ENCODE results near the gene TMEM18. TPM values are rescaled to one million over a fixed set of nuclear protein-coding genes. Genes with fewer than 3 reads are reported as not detected.
A peak's percentile ranks its signal among the peaks of the same experiment; 100 is the strongest.

The TMEM18 gene
- total and polyA plus RNA-seq, 2 of the 13 experiments (the other 11 are each of a cell fraction or from before 2014, with no cell fraction given) = 45.9 to 49.4 TPM

DNA sequence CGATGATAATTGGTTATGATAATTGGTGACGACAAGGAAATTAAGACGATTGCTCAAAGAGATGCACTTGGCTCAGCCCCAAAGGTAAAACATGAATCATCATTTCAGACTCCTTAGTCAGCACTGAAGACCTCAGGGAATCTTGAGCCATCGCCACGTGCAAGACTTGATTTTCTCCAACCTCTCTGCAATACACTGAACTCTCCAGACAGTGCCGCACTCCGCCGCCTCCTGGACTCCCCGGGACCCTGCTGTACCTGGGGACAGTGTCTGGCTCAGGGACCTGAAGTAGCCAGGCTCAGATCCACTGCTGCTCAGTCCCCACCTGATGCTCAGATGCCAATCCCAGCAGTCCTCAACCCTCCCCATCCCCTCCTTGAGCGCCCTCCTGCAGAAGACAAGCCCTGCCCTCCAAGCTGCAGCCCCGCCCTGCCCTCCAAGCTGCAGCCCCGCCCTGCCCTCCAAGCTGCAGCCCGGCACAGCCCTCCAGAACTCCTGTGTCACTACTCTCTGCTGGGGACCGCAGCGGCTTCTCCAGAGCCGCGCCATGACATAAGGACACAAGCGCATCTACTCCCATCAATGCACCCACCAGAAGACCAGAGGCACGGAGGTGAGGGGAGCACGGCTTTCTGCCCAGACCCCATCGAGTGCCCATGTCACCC, 1.1 kb downstream of the TMEM18 start (continued):
- TF ChIP-seq, protein P1, sequence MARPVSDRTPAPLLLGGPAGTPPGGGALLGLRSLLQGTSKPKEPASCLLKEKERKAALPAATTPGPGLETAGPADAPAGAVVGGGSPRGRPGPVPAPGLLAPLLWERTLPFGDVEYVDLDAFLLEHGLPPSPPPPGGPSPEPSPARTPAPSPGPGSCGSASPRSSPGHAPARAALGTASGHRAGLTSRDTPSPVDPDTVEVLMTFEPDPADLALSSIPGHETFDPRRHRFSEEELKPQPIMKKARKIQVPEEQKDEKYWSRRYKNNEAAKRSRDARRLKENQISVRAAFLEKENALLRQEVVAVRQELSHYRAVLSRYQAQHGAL (CRISPR knock-in tag; IDR thresholded peaks at IDR 0.05; ENCODE audit: not compliant biosample characterization) = no peak
- TF ChIP-seq ZNF547 (CRISPR knock-in tag; IDR thresholded peaks at IDR 0.05) (no peak), NCOA2 (CRISPR knock-in tag; IDR thresholded peaks at IDR 0.05) (0 out of 2 replicates have a peak, but pooled peaks have one; percentile 29), KDM3A (CRISPR knock-in tag; IDR thresholded peaks at IDR 0.05; ENCODE audit: low read depth) (no peak; the same call in 1 of the 2 replicates), SALL1 (CRISPR knock-in tag; IDR thresholded peaks at IDR 0.05) (no peak), ELK4 (CRISPR knock-in tag; IDR thresholded peaks at IDR 0.05; ENCODE audit: borderline replicate concordance) (no peak), MATR3 (CRISPR knock-in tag; IDR thresholded peaks at IDR 0.05) (no peak), ELF4 (CRISPR knock-in tag; IDR thresholded peaks at IDR 0.05; ENCODE audit: borderline replicate concordance) (0 out of 2 replicates have a peak, but pooled peaks have one; percentile 14), ZNF432 (CRISPR knock-in tag; IDR thresholded peaks at IDR 0.05; ENCODE audit: borderline replicate concordance) (no peak), HNF4A (CRISPR knock-in tag; IDR thresholded peaks at IDR 0.05) (no peak), PAX8 (CRISPR knock-in tag; IDR thresholded peaks at IDR 0.05; ENCODE audit: borderline replicate concordance) (no peak), LRRFIP1 (CRISPR knock-in tag; conservative IDR thresholded peaks at IDR 0.05) (no peak)
- TF ChIP-seq, protein P2, sequence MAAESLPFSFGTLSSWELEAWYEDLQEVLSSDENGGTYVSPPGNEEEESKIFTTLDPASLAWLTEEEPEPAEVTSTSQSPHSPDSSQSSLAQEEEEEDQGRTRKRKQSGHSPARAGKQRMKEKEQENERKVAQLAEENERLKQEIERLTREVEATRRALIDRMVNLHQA (CRISPR knock-in tag; IDR thresholded peaks at IDR 0.05) = no peak
- TF ChIP-seq, protein P3, sequence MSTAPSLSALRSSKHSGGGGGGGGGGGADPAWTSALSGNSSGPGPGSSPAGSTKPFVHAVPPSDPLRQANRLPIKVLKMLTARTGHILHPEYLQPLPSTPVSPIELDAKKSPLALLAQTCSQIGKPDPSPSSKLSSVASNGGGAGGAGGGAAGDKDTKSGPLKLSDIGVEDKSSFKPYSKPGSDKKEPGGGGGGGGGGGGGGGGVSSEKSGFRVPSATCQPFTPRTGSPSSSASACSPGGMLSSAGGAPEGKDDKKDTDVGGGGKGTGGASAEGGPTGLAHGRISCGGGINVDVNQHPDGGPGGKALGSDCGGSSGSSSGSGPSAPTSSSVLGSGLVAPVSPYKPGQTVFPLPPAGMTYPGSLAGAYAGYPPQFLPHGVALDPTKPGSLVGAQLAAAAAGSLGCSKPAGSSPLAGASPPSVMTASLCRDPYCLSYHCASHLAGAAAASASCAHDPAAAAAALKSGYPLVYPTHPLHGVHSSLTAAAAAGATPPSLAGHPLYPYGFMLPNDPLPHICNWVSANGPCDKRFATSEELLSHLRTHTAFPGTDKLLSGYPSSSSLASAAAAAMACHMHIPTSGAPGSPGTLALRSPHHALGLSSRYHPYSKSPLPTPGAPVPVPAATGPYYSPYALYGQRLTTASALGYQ (CRISPR knock-in tag; IDR thresholded peaks at IDR 0.05) = no peak
- TF ChIP-seq, protein P4, sequence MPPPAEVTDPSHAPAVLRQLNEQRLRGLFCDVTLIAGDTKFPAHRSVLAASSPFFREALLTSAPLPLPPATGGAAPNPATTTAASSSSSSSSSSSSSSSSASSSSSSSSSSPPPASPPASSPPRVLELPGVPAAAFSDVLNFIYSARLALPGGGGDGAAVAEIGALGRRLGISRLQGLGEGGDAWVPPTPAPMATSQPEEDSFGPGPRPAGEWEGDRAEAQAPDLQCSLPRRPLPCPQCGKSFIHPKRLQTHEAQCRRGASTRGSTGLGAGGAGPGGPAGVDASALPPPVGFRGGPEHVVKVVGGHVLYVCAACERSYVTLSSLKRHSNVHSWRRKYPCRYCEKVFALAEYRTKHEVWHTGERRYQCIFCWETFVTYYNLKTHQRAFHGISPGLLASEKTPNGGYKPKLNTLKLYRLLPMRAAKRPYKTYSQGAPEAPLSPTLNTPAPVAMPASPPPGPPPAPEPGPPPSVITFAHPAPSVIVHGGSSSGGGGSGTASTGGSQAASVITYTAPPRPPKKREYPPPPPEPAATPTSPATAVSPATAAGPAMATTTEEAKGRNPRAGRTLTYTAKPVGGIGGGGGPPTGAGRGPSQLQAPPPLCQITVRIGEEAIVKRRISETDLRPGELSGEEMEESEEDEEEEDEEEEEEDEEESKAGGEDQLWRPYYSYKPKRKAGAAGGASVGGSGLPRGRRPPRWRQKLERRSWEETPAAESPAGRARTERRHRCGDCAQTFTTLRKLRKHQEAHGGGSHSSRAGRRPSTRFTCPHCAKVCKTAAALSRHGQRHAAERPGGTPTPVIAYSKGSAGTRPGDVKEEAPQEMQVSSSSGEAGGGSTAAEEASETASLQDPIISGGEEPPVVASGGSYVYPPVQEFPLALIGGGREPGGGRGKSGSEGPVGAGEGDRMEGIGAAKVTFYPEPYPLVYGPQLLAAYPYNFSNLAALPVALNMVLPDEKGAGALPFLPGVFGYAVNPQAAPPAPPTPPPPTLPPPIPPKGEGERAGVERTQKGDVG (CRISPR knock-in tag; IDR thresholded peaks at IDR 0.05; ENCODE audit: borderline replicate concordance) = no peak

Measured in HepG2 (cell line).